MCF 10A (cell line): ENCODE results near the gene TMEM202. TPM values are rescaled to one million over a fixed set of nuclear protein-coding genes. Genes with fewer than 3 reads are reported as not detected.

Experiments used
- BruUV-seq: library from RNA; stranded (reverse); fragments of 400-500 nt; replicated peaks from 2 replicates; lab custom pipeline; 2021; lab: Mats Ljungman, UMichigan
- CTCF ChIA-PET: fragments of 300-600 bp; sonication (Branson Sonifier 250); formaldehyde crosslinking; extraction: SDS; loops from one replicate; lab custom pipeline; 2021; ENCODE audit warnings: antibody characterized with exemption, inconsistent platforms; lab: Yijun Ruan, JAX
- POLR2A ChIA-PET: fragments of 300-600, 350-650 bp; sonication (Branson Sonifier 250); formaldehyde crosslinking; extraction: SDS; loops from one replicate; lab custom pipeline; 2020; ENCODE audit warnings: antibody characterized with exemption, inconsistent platforms; lab: Yijun Ruan, JAX
- DNase-seq: peaks from one replicate; pipeline ENCODE4 v3.0.0-alpha.2; 2018; ENCODE audit not compliant: unreplicated experiment
- H3K27ac Mint-ChIP-seq: one replicate; pipeline ENCODE4 v1.8.0; 2022; ENCODE audit warnings: mild to moderate bottlenecking, low read depth, mixed read lengths; ENCODE audit not compliant: unreplicated experiment
- H3K27me3 Mint-ChIP-seq: one replicate; pipeline ENCODE4 v1.8.0; 2022; ENCODE audit warnings: mixed read lengths; ENCODE audit not compliant: insufficient read depth, unreplicated experiment
- H3K36me3 Mint-ChIP-seq: one replicate; pipeline ENCODE4 v1.8.0; 2022; ENCODE audit warnings: mild to moderate bottlenecking, moderate library complexity, mixed read lengths; ENCODE audit not compliant: insufficient read depth, unreplicated experiment
- H3K4me1 Mint-ChIP-seq: one replicate; pipeline ENCODE4 v1.8.0; 2022; ENCODE audit warnings: mixed read lengths; ENCODE audit not compliant: insufficient read depth, unreplicated experiment
- H3K4me3 Mint-ChIP-seq: one replicate; pipeline ENCODE4 v1.8.0; 2022; ENCODE audit warnings: mild to moderate bottlenecking, moderate library complexity, mixed read lengths; ENCODE audit not compliant: unreplicated experiment
- H3K9me3 Mint-ChIP-seq: one replicate; pipeline ENCODE4 v1.8.0; 2022; ENCODE audit warnings: mixed read lengths; ENCODE audit not compliant: unreplicated experiment
- CTCF ChIP-seq: fragments of 200-600 bp; IDR thresholded peaks from one replicate; pipeline ENCODE4 v1.8.0; 2022; ENCODE audit warnings: antibody characterized with exemption, mild to moderate bottlenecking; ENCODE audit not compliant: unreplicated experiment
- intact Hi-C: fragments of 100-400 bp; cut with micrococcal nuclease; formaldehyde crosslinking; loops from 2 replicates; pipeline ENCODE4 v1.14.1; 2022
- total RNA-seq: library from RNA; stranded (reverse); gene quantifications from 2 replicates; pipeline ENCODE4 v1.2.3, GENCODE V29; 2022

Gene TMEM202
- total RNA-seq, 1 experiment from 2014 or later = not detected

GRCh38 chr15:72420576-72420975 is 22.5 kb downstream of the TMEM202 start:
- intact Hi-C loops = no loop called here
- no peak overlapping the region for H3K4me3 Mint-ChIP-seq
- peaks cover 8% of the 10 kb centered on the region for H3K9me3 Mint-ChIP-seq
- ChIA-PET POLR2A (no interaction called here), CTCF (no interaction called here)
- no peaks in the 10 kb centered on the region for H3K4me1 Mint-ChIP-seq
- no peak for DNase-seq
- H3K27ac Mint-ChIP-seq = no peak overlapping the region
- no peak for TF ChIP-seq CTCF
- peaks cover 31% of the 10 kb centered on the region for H3K27me3 Mint-ChIP-seq
- no peaks in the 10 kb centered on the region for H3K36me3 Mint-ChIP-seq
- BruUV-seq = no TSS peak

GRCh38 chr15:72421484-72421883 is 23.4 kb downstream of the TMEM202 start:
- intact Hi-C loops = no loop called here
- DNase-seq = no peak
- peaks cover 16% of the 10 kb centered on the region for H3K9me3 Mint-ChIP-seq
- no peaks in the 10 kb centered on the region for H3K36me3 Mint-ChIP-seq
- no peak for TF ChIP-seq CTCF
- ChIA-PET POLR2A (no interaction called here), CTCF (no interaction called here)
- BruUV-seq = no TSS peak
- no peaks in the 10 kb centered on the region for H3K4me1 Mint-ChIP-seq
- no peak overlapping the region for H3K27ac Mint-ChIP-seq
- no peak overlapping the region for H3K4me3 Mint-ChIP-seq
- H3K27me3 Mint-ChIP-seq = peaks cover 31% of the 10 kb centered on the region

GRCh38 chr15:72423256-72423655 is 25.2 kb downstream of the TMEM202 start:
- H3K4me1 Mint-ChIP-seq = no peaks in the 10 kb centered on the region
- H3K4me3 Mint-ChIP-seq = no peak overlapping the region
- POLR2A ChIA-PET = no interaction called here
- BruUV-seq = no TSS peak
- intact Hi-C loops = no loop called here
- H3K9me3 Mint-ChIP-seq = peaks cover 20% of the 10 kb centered on the region
- CTCF ChIA-PET = interaction anchor here (1.1 kb wide), 2 partner anchors 18 to 20 kb away, joined by 3 read pairs; no protein-coding TSS in a partner anchor
- DNase-seq = no peak
- TF ChIP-seq CTCF = no peak
- no peaks in the 10 kb centered on the region for H3K36me3 Mint-ChIP-seq
- H3K27me3 Mint-ChIP-seq = peaks cover 30% of the 10 kb centered on the region
- H3K27ac Mint-ChIP-seq = no peak overlapping the region

GRCh38 chr15:72426753-72427152 is 28.6 kb downstream of the TMEM202 start:
- no peaks in the 10 kb centered on the region for H3K36me3 Mint-ChIP-seq
- TF ChIP-seq CTCF = no peak
- no peak for DNase-seq
- H3K4me3 Mint-ChIP-seq = no peak overlapping the region
- CTCF ChIA-PET = no interaction called here
- POLR2A ChIA-PET = interaction anchor here (1.5 kb wide), 1 partner anchor 47 kb away, joined by 5 read pairs; no protein-coding TSS in a partner anchor
- peaks cover 20% of the 10 kb centered on the region for H3K9me3 Mint-ChIP-seq
- no peak overlapping the region for H3K27ac Mint-ChIP-seq
- BruUV-seq = no TSS peak
- intact Hi-C loops = no loop called here
- H3K27me3 Mint-ChIP-seq = peaks cover 32% of the 10 kb centered on the region
- no peaks in the 10 kb centered on the region for H3K4me1 Mint-ChIP-seq
